Ovary (tissue), 3 donors: ENCODE measurements around the gene KCNJ4.

ENCODE experiments used
- CTCF ChIP-seq, 3 donors: fragments of 450-650 bp in 2 of 3; fragments of 200-600 bp in 1 of 3; IDR thresholded peaks; one replicate each; pipeline versions ENCODE4 v1.5.1 to v1.8.0; 2016 to 2022; ENCODE audit warnings: antibody characterized with exemption in 3 of 3, mild to moderate bottlenecking in 1 of 3
- EP300 ChIP-seq: sonication (generic); formaldehyde crosslinking; IDR thresholded peaks from one replicate; pipeline ENCODE4 v1.6.1; 2017; ENCODE audit warnings: antibody characterized with exemption
- POLR2A ChIP-seq: fragments of 450-650 bp; IDR thresholded peaks from one replicate; pipeline ENCODE4 v1.6.1; 2017; ENCODE audit warnings: antibody characterized with exemption, mild to moderate bottlenecking, moderate library complexity
- donor health status: DM: no; HTN: no; CAD: no.

- TF ChIP-seq EP300 (no peak), CTCF (IDR thresholded peaks at IDR 0.05) (no peak), POLR2A (no peak)
Measured at GRCh38 chr22:38414009-38414395, 41.0 kb downstream of the KCNJ4 start.
